HG02798 (cell line): ENCODE data around the gene ARSB.

Source experiments
- ATAC-seq: cut with Tn5 transposase; IDR thresholded peaks from one replicate; pipeline ENCODE4 v1.9.1; 2021; ENCODE audit warnings: mild to moderate bottlenecking; ENCODE audit not compliant: unreplicated experiment, poor library complexity

The ARSB gene

DNA sequence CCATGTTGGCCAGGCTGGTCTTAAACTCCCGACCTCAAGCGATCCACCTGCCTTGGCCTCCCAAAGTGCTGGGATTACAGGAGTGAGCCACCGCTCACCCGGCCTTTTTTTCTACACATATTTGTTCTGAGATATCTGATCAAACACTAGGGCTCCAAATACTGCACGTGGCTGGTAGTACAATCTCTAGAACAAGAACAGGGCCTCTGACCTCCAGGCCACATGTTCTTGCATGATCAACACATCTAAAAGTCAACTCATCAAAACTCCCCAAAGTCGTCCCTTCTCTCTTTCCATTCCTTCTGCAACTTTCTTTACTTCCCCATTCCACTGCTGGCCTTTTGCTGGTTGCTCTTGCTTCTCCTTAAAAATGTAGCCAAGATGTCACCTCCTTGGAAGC is 223.3 kb downstream of the ARSB start:
- no peak for ATAC-seq

DNA sequence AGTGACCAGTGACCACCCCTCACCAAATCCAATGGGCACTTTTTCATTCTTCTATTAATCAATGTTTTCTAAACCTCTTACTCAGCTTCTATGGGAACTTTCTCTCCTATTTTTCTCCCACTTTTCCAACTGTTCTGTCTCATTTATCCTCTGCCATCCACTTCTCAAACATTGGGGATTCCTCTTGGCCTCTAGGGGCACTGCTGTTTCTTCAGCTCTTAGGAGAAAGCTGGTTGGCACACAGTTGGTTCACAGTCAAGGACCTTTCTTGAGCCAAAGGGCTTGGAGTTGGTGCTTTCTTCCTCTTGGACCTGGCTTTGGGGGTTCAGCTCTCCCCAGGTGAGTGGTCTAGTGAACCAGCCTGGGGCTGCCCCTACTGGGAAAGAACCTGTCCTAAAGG is 224.3 kb downstream of the ARSB start:
- no peak for ATAC-seq

DNA sequence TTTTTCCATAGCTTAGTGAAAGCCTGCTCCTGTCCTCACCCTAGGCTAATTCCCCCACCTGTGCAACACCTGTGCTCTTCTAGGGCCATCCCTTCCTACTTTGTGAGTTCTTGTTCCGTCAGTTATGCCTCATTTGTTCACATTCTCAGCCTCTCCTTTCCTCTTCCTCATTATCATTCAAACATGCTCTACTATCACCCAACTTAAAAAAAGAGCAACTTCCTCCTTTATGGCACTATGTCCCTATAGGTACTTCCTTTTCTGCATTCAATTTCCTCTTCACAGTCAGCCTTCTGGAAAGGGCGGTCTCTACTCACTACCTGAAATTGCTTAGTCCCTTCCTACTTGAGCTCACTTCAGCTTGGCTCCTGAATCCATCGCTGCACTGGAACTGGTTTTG is 224.7 kb downstream of the ARSB start:
- no peak for ATAC-seq

DNA sequence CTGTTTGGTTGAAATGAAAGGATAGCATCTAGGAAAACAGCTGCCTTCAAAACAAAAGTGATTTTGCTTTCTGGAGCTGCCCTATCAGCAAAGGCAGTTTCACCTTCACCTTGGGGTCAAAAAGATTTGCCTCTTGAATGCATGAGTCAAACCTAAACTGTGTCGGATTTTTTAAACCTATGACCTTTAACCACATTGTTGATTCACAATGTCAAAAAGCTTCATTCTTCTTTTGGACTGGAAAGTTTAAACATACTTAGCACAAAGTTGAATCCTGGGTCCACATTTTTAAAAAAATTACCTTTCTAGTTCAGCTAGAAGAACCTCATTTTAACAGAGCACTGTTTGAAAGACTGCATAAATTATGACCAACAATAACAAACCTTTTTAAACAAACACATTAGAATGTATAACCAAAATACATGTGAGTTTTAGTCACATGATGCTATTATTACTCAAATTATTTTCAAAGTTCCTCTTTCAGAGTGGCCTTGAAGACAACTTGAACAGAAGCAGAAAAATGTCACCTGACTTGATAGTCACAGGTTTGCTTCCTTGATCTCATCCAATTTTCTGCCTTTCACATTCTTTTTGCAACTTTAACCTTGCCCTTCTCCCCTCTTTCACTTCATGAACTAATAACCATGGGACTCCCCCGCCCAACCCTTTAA is 226.8 kb downstream of the ARSB start:
- peak; percentile 76 for ATAC-seq

DNA sequence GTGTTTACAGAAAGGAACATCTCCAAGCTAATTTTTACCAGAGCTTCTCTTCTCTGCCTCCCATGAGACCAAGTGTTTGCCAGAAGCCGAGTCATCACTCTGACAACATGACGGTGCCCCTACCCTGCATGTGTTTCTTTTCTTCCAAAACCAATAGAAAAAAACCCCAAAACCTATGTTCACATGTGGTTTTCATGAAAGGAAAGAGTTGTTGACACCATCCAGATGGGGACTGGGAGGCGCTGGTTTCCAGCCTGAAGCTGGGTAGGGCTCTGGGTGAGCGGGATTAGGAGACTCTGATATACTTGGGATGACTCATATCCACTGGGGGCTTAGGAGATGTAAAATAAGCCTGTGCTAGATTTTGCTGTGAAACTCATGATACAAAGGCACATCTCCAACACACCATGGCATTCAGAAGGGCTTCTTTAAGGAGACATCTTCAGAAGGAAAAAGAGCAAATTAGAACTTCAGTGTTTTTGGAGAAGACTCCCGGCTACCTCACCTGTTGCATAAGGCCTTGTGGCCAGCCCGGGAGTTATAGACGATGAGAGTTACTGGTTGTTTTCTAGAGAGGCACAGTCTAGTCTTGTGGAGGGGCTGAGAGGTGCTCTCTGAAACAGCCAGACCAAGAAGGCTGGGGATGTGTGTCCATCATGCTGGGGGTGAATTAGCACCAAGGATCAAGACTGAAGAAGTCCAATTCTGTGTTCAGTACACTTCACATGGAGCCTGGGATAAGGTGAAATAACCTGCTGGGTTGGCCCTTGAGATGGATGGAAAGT is 227.6 kb downstream of the ARSB start:
- ATAC-seq: peak; percentile 51

DNA sequence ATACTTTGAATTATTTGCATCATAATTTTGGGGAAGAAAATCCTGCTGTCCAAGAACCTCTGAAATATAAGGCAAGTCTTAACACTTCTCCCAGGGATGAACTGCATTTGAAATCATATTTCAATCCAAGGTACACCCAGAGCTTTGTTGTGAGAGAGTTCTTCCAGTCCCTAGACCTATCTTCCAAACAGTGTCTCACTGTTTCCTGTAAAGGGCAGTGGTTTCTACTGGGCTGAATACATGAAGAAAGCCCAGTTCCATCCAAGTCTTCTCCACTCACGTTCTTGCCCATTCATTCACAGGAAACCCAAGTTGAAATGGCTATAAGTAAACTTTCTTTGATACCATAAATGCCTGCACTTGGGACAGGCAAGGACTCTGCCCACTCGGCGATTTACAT is 228.3 kb downstream of the ARSB start:
- no peak for ATAC-seq

DNA sequence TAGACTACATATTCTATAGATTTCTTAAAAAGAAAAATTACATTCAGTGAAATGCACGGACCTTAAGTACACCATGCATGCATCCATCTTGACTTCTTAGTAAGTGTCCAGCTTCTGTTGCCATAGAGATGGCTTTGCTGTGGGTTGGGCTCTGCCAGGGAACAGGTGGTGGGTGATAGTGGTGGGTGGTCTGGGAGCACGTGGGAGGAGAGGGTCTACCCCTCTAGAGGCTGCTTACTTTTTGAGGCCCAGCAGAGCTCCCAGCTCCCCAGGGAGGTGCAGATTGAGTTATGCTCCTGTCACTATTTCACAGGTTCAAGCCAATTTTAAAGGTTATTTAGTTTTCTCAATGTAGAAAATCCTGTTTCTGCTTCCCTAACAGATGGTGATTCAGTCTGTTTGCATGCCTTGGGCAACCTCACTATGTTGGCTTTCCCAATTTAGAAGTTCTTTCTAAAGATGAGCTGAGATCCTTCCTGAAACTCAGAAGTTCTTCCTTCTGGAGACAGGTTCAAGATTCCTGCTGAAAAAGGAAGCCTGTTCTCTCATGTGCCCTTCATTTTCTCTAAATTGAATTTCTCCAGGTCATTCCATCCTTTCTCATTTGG is 229.2 kb downstream of the ARSB start:
- ATAC-seq: no peak

DNA sequence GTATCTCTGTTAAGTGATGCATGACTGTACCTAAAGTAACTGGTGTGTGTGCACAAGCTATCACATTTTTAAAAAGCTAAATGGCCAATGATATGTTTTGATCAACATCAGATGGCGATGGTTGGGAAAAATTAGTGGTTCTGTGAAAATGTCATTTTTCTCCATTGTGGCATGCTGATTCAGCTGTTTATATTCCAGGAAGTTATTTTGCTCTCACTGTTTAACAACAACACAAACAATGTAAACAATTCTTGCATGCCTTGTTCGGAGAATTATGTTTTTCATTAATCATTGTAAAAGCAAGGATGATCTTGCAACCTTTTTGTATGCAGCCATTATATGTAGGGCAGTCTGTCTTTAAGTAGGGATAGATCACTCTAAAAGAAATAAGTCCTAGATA is 230.5 kb downstream of the ARSB start:
- ATAC-seq: no peak

DNA sequence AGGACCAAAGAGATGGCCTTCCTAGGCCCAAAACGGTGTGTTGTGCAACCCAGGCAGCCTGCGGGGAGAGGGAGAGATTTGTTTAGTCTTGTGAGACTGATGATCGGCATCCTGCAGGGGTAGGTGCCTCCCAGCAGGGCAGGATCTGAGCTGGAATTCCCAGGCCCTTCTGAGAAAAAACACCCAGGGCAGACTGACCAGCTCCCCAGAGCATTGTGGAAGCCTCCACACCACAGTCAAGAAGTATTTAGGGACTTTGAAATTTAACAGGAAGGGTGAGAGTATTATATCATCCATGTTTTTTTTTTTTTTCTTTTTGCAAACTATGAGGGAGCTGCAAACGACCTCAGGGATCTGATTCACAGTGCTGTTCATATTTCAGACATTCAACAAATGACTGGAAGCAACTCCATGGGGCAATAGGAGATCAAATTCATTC is 232.0 kb downstream of the ARSB start:
- no peak for ATAC-seq

DNA sequence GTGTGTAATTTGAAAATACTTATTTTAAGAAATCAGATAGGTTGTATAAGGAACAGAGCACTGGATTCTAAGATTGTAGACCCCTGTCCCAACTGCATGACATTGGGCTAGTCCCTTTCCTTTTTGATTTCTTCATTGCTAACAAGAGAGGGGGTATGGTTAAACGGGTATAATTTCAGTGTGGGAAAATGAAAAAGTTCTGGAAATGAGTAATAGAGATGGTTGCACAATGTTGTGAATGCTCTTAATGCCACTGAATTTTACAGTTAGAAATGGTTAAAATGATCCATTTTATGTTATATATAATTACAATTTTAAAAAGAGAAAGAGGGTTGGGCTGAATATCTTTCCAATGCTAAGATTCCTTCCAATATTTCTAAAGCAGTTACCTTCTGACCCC is 233.2 kb downstream of the ARSB start:
- no peak for ATAC-seq

DNA sequence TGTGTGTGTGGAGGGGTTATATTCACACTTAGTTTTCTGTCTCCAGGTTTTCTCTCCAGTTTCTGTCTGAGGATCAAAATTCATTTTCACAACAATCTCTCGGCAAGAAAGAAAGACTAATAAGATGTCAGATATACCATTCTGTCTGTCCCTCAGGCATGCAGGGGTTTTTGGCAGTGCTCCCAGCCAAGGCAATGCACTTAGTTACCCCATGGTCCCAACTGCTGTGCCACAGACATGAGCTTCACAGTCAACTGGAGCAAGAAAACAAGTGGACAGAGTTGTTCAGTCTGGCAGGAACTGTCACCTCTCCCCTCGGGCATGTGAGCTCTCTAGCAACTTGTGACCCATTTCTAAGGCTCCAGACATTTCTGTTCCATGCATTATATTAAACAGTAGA is 234.8 kb downstream of the ARSB start:
- ATAC-seq: no peak

DNA sequence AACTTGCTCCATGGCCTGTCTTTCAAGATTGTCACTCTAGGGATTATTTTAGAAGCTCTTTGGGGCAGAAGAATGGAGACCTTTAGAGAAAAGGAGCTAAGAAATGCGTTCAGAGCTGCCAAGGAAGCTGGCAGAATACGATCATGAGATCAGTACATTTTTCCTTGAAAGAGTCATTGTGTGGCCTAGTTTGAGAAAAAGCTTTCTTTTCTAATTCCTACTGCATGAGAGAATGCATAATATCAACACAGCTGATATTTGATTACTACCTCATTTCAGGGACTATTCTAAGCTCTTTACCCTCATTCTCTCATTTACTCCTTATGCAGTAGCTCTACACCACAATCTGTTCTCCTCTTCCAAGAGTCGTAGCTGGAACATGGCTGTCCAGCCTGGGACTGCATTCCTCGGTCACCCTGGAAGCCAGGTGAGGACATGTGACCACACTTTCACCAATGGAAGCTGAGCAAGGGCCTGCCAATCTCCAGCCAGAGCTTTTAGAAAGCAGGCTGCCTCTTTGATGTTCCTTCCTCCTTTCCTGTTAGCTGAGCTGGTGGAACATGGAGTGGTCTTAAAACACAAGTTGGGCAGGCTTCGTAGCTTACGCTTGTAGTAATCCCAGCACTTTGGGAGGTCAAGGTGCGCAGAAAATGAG is 237.3 kb downstream of the ARSB start:
- no peak for ATAC-seq

DNA sequence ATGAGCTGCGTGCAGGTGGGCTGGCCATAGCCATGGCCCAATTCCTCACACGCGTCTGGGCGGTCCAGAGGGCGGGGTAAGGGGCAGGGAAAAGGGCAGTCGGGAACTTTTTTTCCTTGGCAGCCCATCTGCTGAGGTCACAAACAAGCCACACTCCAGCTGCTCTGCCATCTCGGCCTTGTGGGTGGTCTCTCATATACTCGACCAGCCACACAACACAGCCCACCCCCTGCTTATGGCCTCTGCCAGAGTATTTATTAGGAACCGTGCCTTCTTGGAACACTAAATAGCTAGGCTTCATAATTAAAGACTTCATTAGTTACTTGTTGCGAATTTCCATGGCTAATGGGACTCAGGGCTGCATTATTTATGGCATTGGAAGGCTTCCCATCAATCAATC is 238.1 kb downstream of the ARSB start:
- no peak for ATAC-seq

DNA sequence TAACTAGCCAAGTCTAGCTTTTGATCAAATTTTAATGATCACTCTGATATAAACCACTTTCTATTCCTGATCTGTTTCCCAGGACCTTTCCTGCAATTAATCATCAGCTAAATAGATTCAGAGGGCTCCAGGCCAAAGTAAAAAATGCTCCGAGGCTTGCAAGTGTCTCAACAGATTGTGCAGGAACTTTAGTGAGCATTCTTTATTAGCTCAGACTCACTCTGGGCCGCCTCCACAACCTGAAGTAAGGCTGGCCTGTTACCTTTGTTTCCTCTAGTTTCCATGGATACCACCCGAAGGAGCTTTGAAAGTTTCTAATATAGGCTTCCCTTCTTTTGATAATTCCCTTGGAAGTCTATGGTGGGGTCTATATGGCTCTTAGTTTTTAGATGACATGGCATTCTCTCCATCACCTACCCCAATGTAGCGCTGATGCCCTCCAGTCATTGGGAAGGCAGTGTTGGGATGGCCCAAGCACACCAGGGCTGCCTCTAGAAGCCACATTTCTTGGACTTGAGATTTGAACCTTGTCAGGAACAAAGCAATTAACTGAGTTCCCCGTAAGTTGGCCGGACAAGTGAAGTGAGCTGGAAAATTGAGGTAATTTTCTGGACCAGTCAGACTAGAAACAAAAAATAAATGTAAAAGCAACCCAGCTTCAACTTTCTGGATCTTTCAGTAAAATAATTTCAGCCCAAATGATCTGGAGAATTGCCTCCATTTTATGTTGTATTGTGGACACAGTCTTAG is 238.9 kb downstream of the ARSB start:
- no peak for ATAC-seq

DNA sequence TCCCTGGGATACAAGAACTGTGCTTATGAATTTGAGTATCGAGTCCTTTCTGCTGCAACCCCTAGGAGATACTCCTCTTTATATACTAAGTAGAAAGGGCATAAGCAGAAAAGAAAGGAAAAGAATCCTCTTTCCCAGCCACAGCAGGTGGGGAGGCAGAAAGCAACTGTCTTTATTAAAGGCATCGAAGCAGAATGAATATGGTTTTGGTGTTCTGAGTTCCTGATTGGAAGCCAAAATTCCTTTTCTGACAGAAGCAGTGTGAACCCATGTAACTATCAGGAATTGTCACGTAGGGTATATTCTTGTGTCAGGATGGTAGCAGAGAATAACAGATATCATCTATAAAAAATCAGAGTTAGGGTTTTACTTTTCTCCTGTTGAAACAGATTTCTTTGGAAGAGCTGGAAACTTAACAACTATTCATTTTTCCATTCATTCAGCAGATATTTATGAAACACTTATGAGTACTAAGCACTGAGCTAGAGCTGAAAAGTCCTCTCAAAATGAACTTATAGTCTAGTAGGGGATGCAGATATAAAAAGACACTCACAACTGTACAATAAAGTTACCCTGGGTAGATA is 240.1 kb downstream of the ARSB start:
- ATAC-seq: no peak

DNA sequence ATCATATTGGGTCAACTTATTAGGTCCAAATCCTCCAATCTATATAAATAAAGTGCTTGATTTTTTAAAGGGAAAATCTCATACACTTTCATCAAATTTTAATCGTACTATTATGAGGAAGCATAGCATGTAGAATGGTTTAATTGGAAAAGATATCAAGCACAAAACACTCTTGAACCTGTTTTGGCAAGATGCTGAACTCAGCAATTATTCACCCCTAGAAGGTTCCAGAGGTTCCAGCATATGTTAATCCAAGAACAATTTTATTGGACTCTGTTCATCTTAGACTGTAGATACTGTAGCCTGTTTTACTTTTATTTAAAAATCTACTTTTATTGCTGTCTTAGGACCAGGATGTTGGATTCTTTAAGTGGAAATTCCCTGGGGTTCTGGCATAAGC is 244.1 kb downstream of the ARSB start:
- ATAC-seq: no peak

DNA sequence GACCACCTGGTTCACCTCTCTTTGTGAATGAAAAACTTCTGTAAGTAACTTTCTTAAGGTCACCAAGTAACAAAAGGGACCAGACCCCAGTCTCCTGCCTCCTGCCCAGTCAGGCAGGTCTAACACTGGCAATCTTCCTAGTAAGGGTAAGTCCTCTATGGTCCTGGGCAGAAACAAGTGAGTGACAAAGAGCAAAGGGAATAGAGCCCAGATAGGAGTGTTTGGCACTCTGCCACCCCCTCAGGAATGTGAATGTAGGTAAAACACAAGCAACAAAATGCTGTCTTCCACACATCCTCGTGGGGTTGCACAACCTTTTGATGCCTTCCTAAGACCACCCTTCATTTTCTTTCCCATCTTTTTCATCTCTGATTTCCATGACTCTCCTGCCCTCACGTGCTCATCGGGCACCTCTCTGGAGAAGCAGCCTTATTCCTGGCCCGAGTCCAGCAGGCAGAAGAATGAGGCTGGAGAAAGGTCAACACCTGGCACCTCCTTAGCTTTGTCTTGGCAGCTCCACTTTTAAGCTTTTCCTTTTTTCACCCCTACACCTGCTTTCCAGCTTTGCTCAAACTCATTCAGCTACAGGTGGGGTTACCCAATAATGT is 246.3 kb downstream of the ARSB start:
- no peak for ATAC-seq

DNA sequence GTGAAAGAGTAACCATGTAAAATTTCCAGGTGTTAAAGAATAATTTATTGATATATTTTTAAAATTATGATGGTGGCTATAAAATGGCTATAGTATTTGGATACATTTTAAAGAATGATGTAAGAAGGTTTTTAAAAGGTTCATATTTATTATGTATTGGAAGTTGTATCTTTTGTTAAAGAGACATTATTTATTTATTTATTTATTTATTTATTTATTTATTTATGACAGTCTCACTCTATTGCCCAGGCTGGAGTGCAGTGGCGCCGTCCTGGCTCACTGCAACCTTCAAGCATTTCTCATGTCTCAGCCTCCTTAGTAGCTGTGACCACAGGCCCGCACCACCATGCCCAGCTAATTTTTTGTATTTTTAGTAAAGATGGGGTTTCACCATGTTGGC is 247.0 kb downstream of the ARSB start:
- ATAC-seq: no peak

DNA sequence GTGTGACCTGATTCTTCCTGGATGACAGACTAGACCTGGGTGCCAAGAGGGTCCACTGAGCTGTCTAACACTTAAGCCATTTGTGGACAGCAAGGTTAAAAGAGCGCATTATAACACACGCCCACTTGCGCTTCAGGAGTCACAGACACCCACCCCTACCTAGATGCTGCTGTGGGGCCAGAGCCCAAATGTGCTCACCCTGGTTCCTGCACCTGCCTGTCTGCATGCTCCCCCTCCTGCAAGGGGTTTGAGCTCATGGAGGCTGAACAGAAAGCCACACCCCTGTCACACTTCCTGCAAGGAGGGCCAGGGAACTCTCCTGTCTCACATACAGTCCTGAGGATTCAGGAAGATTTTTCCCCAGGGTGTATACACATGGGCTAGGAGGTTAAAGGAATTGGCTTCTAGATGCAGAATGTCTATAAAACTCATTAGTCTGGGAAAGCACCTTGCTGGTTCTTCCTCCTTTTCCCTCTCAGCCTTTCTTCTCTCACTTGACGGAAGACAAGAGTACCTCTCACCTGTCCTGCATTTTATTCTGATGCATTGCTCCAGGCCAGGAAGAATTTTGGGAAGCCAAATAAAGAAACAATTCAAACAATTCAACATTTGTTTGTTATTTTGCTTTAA is 249.2 kb downstream of the ARSB start:
- no peak for ATAC-seq
